CD4-positive, alpha-beta T cell treated with Interferon alpha-2 for 1 hour (primary cell): Measurements from ENCODE around the gene REXO5.
A peak's percentile ranks its signal among the peaks of the same experiment; 100 is the strongest.
"Not testable (repeated sequence)": the region's sequence is repeated elsewhere in the genome, so short reads cannot be mapped to it uniquely, and the experiment has no call there.

Experiments
- DNase-seq, 2 donors: peaks; one replicate each; pipeline ENCODE4 v3.0.0-alpha.2; 2020 to 2022

The REXO5 gene

GRCh38 chr16:20801278-20801677 lies 5.0 kb upstream of the REXO5 start:
- DNase-seq = no peak

- DNase-seq = no peak
These were observed 3.2 kb upstream of the REXO5 start for GRCh38 chr16:20803192-20803560.

GRCh38 chr16:20803561-20804214 lies 2.6 kb upstream of the REXO5 start:
- no peak for DNase-seq

- DNase-seq = not testable (repeated sequence)
These were observed 601 bp upstream of the REXO5 start for GRCh38 chr16:20805684-20806167.

GRCh38 chr16:20807862-20808261 lies 1.5 kb downstream of the REXO5 start:
- no peak for DNase-seq

- no peak for DNase-seq
These were observed 5.6 kb downstream of the REXO5 start for GRCh38 chr16:20811889-20812439.

- DNase-seq = no peak
These were observed 6.2 kb downstream of the REXO5 start for GRCh38 chr16:20812510-20812909.

- DNase-seq = no peak
These were observed 8.5 kb downstream of the REXO5 start for GRCh38 chr16:20814784-20815183.

GRCh38 chr16:20818929-20819585 lies 12.7 kb downstream of the REXO5 start:
- DNase-seq = no peak

- no peak for DNase-seq
These were observed 15.4 kb downstream of the REXO5 start for GRCh38 chr16:20821682-20822081.

GRCh38 chr16:20822521-20823325 lies 16.4 kb downstream of the REXO5 start:
- DNase-seq = no peak

- no peak for DNase-seq
These were observed 19.8 kb downstream of the REXO5 start for GRCh38 chr16:20826039-20826566.

- no peak for DNase-seq
These were observed 23.2 kb downstream of the REXO5 start for GRCh38 chr16:20829536-20829935.

- DNase-seq = no peak
These were observed 24.0 kb downstream of the REXO5 start for GRCh38 chr16:20830372-20830771.

GRCh38 chr16:20833086-20833485 lies 26.8 kb downstream of the REXO5 start:
- DNase-seq = no peak

GRCh38 chr16:20838240-20838639 lies 31.9 kb downstream of the REXO5 start:
- no peak for DNase-seq

GRCh38 chr16:20839504-20839903 lies 33.2 kb downstream of the REXO5 start:
- no peak for DNase-seq

- peak in 1 of 2 donors; percentile 10 for DNase-seq
These were observed 37.7 kb downstream of the REXO5 start for GRCh38 chr16:20844054-20844453.

GRCh38 chr16:20844588-20844987 lies 38.3 kb downstream of the REXO5 start:
- DNase-seq = peak in 1 of 2 donors; percentile 15

GRCh38 chr16:20846030-20846429 lies 39.7 kb downstream of the REXO5 start:
- DNase-seq = no peak

- DNase-seq = no peak
These were observed 40.2 kb downstream of the REXO5 start for GRCh38 chr16:20846551-20846950.

GRCh38 chr16:20847550-20847949 lies 41.2 kb downstream of the REXO5 start:
- DNase-seq = no peak
